ENCODE results near the gene RNF43. TPM values are rescaled to one million over a fixed set of nuclear protein-coding genes. Genes with fewer than 3 reads are reported as not detected.

Gene RNF43
- 1 to 10 TPM in 1 of 2 experiments, under 1 TPM in 1; 0.71 to 1.0 TPM for total RNA-seq

DNA sequence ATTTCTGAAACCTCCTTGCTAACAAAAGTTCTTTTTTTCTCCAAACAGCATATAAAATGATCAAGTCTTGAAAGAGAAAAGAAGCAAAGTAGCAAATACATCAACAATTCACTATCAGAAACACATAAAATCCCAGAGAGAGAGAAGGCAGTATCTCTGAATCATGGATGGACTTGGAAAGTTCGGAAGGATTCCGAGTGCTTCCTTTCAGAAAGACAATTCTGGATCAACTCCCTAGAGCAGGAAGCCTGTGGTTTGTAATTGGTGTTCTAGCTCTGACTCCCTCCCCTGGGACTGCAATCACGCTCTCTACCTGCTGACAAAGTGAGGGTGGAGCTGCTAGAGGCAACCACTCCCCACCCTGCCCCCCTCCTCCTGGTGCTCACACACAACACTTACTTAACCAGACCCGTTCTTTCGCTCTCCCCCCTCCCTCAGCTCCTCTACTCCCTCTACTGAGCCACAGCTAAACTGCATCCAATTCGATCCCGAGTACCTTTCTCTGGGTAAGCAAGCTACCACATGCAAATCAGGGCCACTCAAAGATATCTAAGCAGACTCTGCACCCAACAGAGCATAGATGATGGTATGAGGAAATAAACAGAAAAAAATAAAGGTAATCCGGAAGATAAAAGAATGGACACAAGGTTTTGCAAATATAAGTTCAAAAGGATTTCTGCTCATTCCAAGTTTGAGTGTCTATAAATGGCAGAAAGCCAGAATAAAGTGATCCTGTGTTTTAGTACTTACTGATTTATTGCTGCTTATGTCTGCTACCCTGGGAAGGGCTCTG is at the start of gene RNF43:
Gene RNF43 (minus strand): TSS at position 235 of the 793 bp plus-strand sequence. CDS start 1,957 bp downstream, outside the sequence.
- peak; percentile 99 for ATAC-seq
- Mint-ChIP-seq H3K27ac (peak within 1 kb of the TSS; percentile 38), H3K4me3 (peak within 1 kb of the TSS; percentile 9), H3K4me1 (peaks cover 32% of the 10 kb centered on the region), H3K9me3 (ENCODE audit: low read depth) (no peaks in the 10 kb centered on the region), H3K27me3 (no peaks in the 10 kb centered on the region), H3K36me3 (ENCODE audit: low read depth) (no peaks in the 10 kb centered on the region)
- intact Hi-C loops (cut with DNase I, micrococcal nuclease), result loop anchor here (1.0 to 2.0 kb wide), 7 partner anchors 35 to 113 kb away; partner anchors contain the start of gene SUPT4H1 (in 1 of the 2)
- ChIA-PET CTCF (interaction anchor here (0.5 to 5.1 kb wide), 34 partner anchors 9 to 531 kb away, joined by 3 to 94 read pairs (median 4); partner anchors contain the start of genes LPO and SUPT4H1), POLR2A (interaction anchor here (0.8 to 1.9 kb wide), 10 partner anchors 52 to 214 kb away, joined by 3 to 15 read pairs (median 6); partner anchors contain the start of genes SUPT4H1 and TSPOAP1)
- DNase-seq, result peak; percentile 94

DNA sequence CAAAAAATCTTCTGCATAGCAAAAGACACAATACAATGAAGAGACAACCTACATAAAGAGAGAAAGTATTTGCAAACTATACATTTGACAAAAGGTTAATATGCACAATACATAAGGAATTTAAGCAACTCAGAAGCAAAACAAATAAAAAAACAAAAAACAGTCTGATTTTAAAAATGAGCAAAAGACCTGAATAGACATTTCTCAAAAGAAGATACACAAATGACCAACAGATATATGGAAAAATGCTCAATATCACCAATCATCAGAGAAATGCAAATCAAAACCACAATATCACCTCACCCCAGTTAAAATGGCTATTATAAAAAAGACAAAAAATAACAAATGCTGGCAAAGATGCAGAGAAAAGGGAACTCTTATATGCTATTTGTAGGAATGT is 38.2 kb upstream of the RNF43 start:
- ChIA-PET CTCF (interaction anchor here (0.9 to 1.1 kb wide), 2 partner anchors 11 to 138 kb away, joined by 3 read pairs; no protein-coding TSS in a partner anchor), POLR2A (no interaction called here)
- Mint-ChIP-seq H3K4me1 (no peaks in the 10 kb centered on the region), H3K36me3 (ENCODE audit: low read depth) (no peaks in the 10 kb centered on the region), H3K9me3 (ENCODE audit: low read depth) (no peaks in the 10 kb centered on the region), H3K27me3 (no peaks in the 10 kb centered on the region), H3K4me3 (no peak overlapping the region), H3K27ac (no peak overlapping the region)
- ATAC-seq, result no peak
- intact Hi-C loops (cut with DNase I, micrococcal nuclease), result no loop called here
- DNase-seq, result no peak

DNA sequence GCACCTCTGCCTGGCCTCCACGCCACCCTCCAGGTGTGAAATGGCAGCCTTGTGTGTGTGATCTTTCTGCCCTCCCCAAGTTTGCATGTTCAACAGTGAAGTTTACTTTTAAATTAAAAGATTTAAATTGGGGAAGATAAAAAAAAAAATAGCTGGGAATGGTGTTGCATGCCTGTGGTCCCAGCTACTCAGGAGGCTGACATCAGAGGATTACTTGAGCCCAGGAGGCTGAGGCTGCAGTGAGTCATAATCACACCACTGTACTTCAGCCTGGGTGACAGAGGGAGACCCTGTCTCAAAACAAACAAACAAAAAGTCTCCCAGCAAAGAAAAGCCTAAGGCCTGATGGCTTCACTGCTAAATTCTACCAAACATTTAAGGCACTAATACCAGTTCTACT is 35.4 kb upstream of the RNF43 start:
- H3K4me3 Mint-ChIP-seq, result no peak overlapping the region
- H3K4me1 Mint-ChIP-seq, result no peaks in the 10 kb centered on the region
- ChIA-PET CTCF (interaction anchor here (1.2 kb wide), 1 partner anchor 135 kb away, joined by 3 read pairs; no protein-coding TSS in a partner anchor), POLR2A (no interaction called here)
- H3K36me3 Mint-ChIP-seq (ENCODE audit: low read depth), result peaks cover 3% of the 10 kb centered on the region
- DNase-seq (no peak), ATAC-seq (no peak)
- intact Hi-C loops (cut with DNase I, micrococcal nuclease), result no loop called here
- H3K9me3 Mint-ChIP-seq (ENCODE audit: low read depth), result no peaks in the 10 kb centered on the region
- H3K27ac Mint-ChIP-seq, result no peak overlapping the region
- H3K27me3 Mint-ChIP-seq, result no peaks in the 10 kb centered on the region

DNA sequence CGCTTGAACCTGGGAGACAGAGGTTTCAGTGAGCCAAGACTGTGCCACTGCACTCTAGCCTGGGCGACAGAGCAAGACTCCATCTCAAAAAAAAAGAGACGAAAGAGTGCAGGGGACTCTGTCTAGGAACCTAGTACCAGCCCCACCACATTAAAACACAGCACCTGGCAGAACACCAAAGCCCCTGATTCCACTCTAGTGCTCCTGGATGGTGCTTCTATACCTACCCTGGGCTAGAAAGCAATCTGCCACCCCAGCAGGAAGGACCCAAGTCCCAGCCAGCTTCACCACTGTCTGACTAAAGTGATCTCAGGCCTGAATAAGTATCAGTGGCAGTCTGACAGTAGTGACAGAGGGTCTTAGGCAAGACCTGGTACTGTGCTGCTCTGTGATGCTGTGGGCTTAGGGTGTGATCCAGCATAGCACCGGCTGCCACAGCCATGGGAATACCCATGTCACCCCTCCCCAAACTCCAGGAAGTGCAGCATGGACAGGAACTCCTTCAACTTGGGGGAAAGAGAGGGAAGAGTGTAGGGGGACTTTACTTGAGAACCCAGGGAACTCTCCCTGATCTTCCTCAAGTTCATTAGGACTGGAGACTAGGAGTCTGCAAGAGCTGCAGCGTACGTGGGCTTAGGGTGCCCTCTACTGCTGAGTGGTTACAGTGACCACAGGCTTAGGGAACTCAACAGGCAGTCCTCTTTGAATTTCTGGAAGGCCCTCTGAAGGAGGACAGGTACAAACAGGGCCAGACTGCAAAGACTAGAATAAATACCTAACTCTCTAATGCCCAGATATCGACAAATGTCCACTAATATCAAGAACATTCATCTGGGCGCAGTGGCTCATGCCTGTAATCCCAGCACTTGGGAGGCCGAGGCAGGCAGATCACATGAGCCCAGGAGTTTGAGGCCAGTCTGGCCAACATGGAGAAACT is 30.0 kb upstream of the RNF43 start:
- peak overlapping the region; percentile 21 for H3K27ac Mint-ChIP-seq
- ChIA-PET CTCF (interaction anchor here (0.5 to 3.5 kb wide), 8 partner anchors 75 to 246 kb away, joined by 3 to 44 read pairs (median 6); no protein-coding TSS in a partner anchor), POLR2A (no interaction called here)
- peaks cover 3% of the 10 kb centered on the region for H3K36me3 Mint-ChIP-seq (ENCODE audit: low read depth)
- intact Hi-C loops (cut with DNase I, micrococcal nuclease), result loop anchor here (1.0 to 5.0 kb wide), 6 partner anchors 103 to 325 kb away; no protein-coding TSS in a partner anchor
- peak; percentile 86 for DNase-seq
- H3K4me3 Mint-ChIP-seq, result no peak overlapping the region
- H3K4me1 Mint-ChIP-seq, result peaks cover 3% of the 10 kb centered on the region
- peak; percentile 99 for ATAC-seq
- no peaks in the 10 kb centered on the region for H3K27me3 Mint-ChIP-seq
- no peaks in the 10 kb centered on the region for H3K9me3 Mint-ChIP-seq (ENCODE audit: low read depth)

DNA sequence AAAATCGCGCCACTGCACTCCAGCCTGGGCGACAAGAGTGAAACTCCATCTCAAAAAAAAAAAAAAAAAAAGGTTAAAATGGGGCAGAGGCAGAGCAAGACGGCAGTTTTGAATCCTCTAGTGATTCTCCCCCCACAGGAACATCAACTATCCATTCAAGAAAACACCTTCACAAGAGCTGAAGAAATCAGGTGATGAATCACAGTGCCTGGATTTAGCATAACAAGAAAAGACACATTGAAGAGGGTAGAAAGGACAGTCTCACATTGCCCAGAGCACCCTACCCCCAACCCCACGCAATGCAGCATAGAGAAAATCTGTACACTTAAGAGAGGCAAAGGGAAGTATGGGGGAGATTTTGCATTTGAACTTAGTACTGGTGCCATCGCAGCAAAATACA is 28.8 kb upstream of the RNF43 start:
- H3K36me3 Mint-ChIP-seq (ENCODE audit: low read depth), result peaks cover 3% of the 10 kb centered on the region
- no peak for DNase-seq
- H3K4me1 Mint-ChIP-seq, result peaks cover 3% of the 10 kb centered on the region
- CTCF ChIA-PET, result interaction anchor here (3.0 to 3.5 kb wide), 2 partner anchors 130 to 142 kb away, joined by 18 to 44 read pairs; no protein-coding TSS in a partner anchor
- H3K27me3 Mint-ChIP-seq, result no peaks in the 10 kb centered on the region
- peak overlapping the region; percentile 1 for H3K27ac Mint-ChIP-seq
- intact Hi-C loops (cut with DNase I, micrococcal nuclease), result loop anchor here in 1 of 2 experiments (5.0 kb wide), 1 partner anchor 324 kb away; no protein-coding TSS in a partner anchor
- ATAC-seq, result no peak
- H3K4me3 Mint-ChIP-seq, result no peak overlapping the region
- no peaks in the 10 kb centered on the region for H3K9me3 Mint-ChIP-seq (ENCODE audit: low read depth)
- POLR2A ChIA-PET, result interaction anchor here (0.6 kb wide), 1 partner anchor 185 kb away, joined by 4 read pairs; no protein-coding TSS in a partner anchor

DNA sequence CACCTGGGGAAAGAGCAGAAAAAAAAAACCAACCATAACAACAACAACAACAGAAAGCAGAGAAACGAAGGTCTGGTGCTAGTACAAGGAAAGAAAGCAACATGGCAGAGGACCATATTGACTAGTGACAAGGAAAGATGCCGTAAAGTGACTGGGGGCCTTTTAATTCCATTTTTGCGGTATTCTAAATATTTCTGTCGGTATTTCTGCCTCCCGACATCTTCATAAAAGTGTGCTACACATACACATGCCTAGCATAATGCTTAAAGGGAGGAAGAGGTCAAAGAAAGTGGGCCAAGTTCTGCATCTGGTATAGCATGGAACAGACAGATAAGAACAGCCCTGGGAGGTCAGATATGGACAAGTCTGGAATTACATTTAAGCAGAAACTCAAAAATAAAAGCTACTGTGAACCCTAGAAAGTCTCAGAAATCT is 19.5 kb upstream of the RNF43 start:
- ATAC-seq (no peak), DNase-seq (no peak)
- POLR2A ChIA-PET, result no interaction called here
- CTCF ChIA-PET, result interaction anchor here (0.6 to 4.1 kb wide), 4 partner anchors 9 to 159 kb away, joined by 3 to 18 read pairs (median 4); no protein-coding TSS in a partner anchor
- Mint-ChIP-seq H3K4me3 (no peak overlapping the region), H3K9me3 (ENCODE audit: low read depth) (no peaks in the 10 kb centered on the region), H3K4me1 (no peaks in the 10 kb centered on the region), H3K27ac (no peak overlapping the region), H3K27me3 (no peaks in the 10 kb centered on the region), H3K36me3 (ENCODE audit: low read depth) (peaks cover 5% of the 10 kb centered on the region)
- intact Hi-C loops (cut with DNase I, micrococcal nuclease), result no loop called here

DNA sequence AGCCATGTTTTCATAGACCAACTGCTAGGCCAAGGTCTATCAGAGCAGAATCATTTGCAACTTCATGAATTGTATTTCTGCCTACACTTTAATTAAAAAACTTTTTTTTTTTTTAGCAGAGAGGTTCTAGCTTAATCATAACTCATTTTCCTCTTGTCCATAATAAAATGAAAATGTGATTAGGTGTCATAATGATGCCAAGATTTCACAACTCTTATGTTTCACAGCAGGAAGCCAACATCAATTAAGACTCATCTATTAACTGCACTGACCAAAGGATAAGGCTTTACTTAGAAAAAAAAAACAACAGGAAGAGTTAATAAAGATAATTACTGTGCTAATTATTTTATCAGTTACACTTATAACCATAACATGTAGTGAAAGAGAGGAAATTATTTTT is 18.9 kb upstream of the RNF43 start:
- intact Hi-C loops (cut with DNase I, micrococcal nuclease), result no loop called here
- no peak overlapping the region for H3K4me3 Mint-ChIP-seq
- no peak for DNase-seq
- POLR2A ChIA-PET, result no interaction called here
- no peaks in the 10 kb centered on the region for H3K9me3 Mint-ChIP-seq (ENCODE audit: low read depth)
- H3K36me3 Mint-ChIP-seq (ENCODE audit: low read depth), result peaks cover 5% of the 10 kb centered on the region
- H3K27me3 Mint-ChIP-seq, result no peaks in the 10 kb centered on the region
- no peak overlapping the region for H3K27ac Mint-ChIP-seq
- ATAC-seq, result no peak
- H3K4me1 Mint-ChIP-seq, result no peaks in the 10 kb centered on the region
- CTCF ChIA-PET, result interaction anchor here (0.7 to 1.0 kb wide), 3 partner anchors 9 to 190 kb away, joined by 3 to 5 read pairs (median 4); no protein-coding TSS in a partner anchor

DNA sequence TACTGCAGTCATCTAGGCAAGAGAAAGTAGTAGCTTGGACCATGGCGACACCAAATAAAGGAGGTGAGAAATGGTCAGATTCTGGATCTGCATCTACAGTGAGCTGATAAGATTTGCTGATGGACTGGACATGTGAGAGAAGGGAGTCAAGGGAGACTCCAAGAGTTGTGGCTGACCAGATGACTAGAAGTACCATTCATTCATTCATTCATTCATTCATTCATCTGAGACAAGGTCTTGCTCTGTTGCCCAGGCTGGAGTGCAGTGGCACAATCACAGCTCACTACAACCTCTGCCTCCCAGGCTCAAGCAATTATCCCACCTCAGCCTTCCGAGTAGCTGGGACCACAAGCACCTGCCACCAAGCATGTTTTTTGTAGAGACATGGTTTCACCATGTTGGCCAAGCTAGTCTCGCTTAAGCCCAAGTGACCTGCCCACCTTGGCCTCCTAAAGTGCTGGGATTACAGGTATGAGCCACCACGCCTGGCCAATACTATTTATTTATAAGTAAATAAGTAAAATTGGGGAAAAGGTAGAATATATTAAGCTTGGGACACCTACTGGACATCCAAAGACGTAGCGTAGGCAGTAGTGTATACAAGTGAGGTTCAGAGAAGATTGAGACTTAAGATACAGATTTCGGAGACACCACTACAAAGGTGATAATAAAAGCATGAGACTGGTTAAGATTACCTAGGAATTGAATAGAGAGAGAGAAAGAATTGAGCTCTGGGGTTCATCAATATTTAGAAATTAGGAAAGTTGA is 15.7 kb upstream of the RNF43 start:
- ATAC-seq (no peak), DNase-seq (no peak)
- H3K27me3 Mint-ChIP-seq, result no peaks in the 10 kb centered on the region
- CTCF ChIA-PET, result interaction anchor here (1.0 to 3.4 kb wide), 3 partner anchors 16 to 117 kb away, joined by 3 to 18 read pairs (median 3); partner anchors contain the start of gene RNF43
- no peak overlapping the region for H3K27ac Mint-ChIP-seq
- H3K4me1 Mint-ChIP-seq, result no peaks in the 10 kb centered on the region
- no peaks in the 10 kb centered on the region for H3K9me3 Mint-ChIP-seq (ENCODE audit: low read depth)
- peaks cover 5% of the 10 kb centered on the region for H3K36me3 Mint-ChIP-seq (ENCODE audit: low read depth)
- H3K4me3 Mint-ChIP-seq, result no peak overlapping the region
- intact Hi-C loops (cut with DNase I, micrococcal nuclease), result no loop called here
- POLR2A ChIA-PET, result no interaction called here

DNA sequence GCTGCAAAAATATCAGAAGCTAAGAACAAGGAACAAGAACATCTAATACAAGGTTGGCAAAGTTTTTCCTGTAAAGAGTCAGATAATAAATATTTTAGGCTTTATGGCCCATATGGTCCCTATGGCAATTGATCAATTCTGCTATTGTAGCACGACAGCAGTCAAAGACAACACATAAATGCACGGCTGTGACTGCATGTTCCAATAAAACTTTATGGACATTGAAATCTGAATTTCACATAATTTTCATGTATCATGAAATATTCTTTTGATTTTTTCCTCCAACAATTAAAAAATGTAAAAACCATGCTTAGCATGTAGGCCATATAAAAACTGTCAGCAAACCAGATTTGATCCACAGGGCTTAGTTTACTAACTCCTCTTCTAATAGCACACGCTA is 10.5 kb upstream of the RNF43 start:
- POLR2A ChIA-PET, result no interaction called here
- Mint-ChIP-seq H3K4me3 (no peak overlapping the region), H3K27me3 (no peaks in the 10 kb centered on the region), H3K27ac (no peak overlapping the region), H3K4me1 (no peaks in the 10 kb centered on the region), H3K36me3 (ENCODE audit: low read depth) (peaks cover 2% of the 10 kb centered on the region), H3K9me3 (ENCODE audit: low read depth) (no peaks in the 10 kb centered on the region)
- DNase-seq (no peak), ATAC-seq (no peak)
- intact Hi-C loops (cut with DNase I, micrococcal nuclease), result no loop called here
- CTCF ChIA-PET, result interaction anchor here (0.9 to 3.6 kb wide), 4 partner anchors 8 to 110 kb away, joined by 3 to 13 read pairs (median 4); no protein-coding TSS in a partner anchor

DNA sequence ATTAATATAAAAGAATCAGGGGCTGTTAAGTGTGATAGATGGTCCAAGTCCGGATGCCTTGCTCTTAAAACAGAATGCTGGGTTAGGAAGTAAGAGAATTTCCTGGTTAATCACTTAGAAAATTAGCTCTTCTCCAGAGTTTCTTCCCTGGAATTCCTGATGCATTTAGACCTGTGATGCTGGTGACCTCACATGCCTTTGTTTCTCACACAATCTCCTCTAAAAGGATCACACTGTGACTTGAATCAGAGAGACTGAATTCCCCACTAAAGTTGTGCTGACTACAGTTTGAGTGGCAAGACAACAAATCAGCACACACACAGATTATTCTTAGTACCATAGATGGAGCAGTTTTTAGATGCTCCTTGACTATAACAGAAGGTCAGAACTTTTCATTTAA is 4.4 kb upstream of the RNF43 start:
- ATAC-seq (no peak), DNase-seq (no peak)
- Mint-ChIP-seq H3K27me3 (no peaks in the 10 kb centered on the region), H3K9me3 (ENCODE audit: low read depth) (no peaks in the 10 kb centered on the region), H3K4me3 (no peak overlapping the region), H3K27ac (no peak overlapping the region), H3K4me1 (peaks cover 16% of the 10 kb centered on the region), H3K36me3 (ENCODE audit: low read depth) (peaks cover 2% of the 10 kb centered on the region)
- ChIA-PET POLR2A (no interaction called here), CTCF (no interaction called here)
- intact Hi-C loops (cut with DNase I, micrococcal nuclease), result no loop called here
